GM04503 (cell line): Measurements from ENCODE around the gene HOXC11.

ENCODE experiments used
- DNase-seq: peaks from one replicate; pipeline ENCODE4 v3.0.0-alpha.2; 2012; ENCODE audit warnings: low read depth

HOXC11 gene

GRCh38 chr12:54021432-54022013, 48.6 kb downstream of the HOXC11 start:
- DNase-seq = peak; percentile 26

GRCh38 chr12:54022960-54023884, 50.3 kb downstream of the HOXC11 start:
- DNase-seq = peak; percentile 6

GRCh38 chr12:54024127-54024526, 51.2 kb downstream of the HOXC11 start:
- peak; percentile 18 for DNase-seq

GRCh38 chr12:54024581-54025305, 51.8 kb downstream of the HOXC11 start:
- no peak for DNase-seq

GRCh38 chr12:54025499-54026405, 52.8 kb downstream of the HOXC11 start:
- DNase-seq = no peak

- DNase-seq = no peak
Measured at GRCh38 chr12:54026640-54027441, 53.9 kb downstream of the HOXC11 start.
